MM.1S (cell line): ENCODE data around the gene THRA.

Experiments used
- DNase-seq: peaks from one replicate; pipeline ENCODE4 v3.0.0-alpha.2; 2015
- H2AFZ ChIP-seq: fragments of 300-600 bp; sonication (generic); 2 replicates; pipeline ENCODE4 v1.6.0; 2016; ENCODE audit warnings: antibody characterized with exemption, low read length
- H3F3A ChIP-seq: fragments of 300-600 bp; sonication (generic); 2 replicates; pipeline ENCODE4 v1.6.1; 2016; ENCODE audit warnings: mild to moderate bottlenecking, antibody characterized with exemption, low read length, moderate library complexity, mixed read lengths; ENCODE audit not compliant: insufficient read depth
- H3K27ac ChIP-seq: fragments of 300-600 bp; sonication (generic); 2 replicates; pipeline ENCODE4 v1.5.1; 2016; ENCODE audit warnings: mild to moderate bottlenecking, low read length
- H3K27me3 ChIP-seq: fragments of 300-600 bp; sonication (generic); replicated peaks from 2 replicates; pipeline ENCODE4 v1.6.0; 2016; ENCODE audit warnings: low read length; ENCODE audit not compliant: insufficient read depth
- H3K36me3 ChIP-seq: fragments of 300-600 bp; sonication (generic); replicated peaks from 2 replicates; pipeline ENCODE4 v1.6.1; 2016; ENCODE audit warnings: mild to moderate bottlenecking, low read length, mixed read lengths; ENCODE audit not compliant: insufficient read depth
- H3K4me1 ChIP-seq: fragments of 300-600 bp; sonication (generic); 2 replicates; pipeline ENCODE4 v1.6.1; 2016; ENCODE audit warnings: low read length, mixed read lengths
- H3K4me2 ChIP-seq: fragments of 300-600 bp; sonication (generic); 2 replicates; pipeline ENCODE4 v1.6.0; 2016; ENCODE audit warnings: low read depth, low read length
- H3K4me3 ChIP-seq: fragments of 300-600 bp; sonication (generic); 2 replicates; pipeline ENCODE4 v1.5.1; 2016; ENCODE audit warnings: low read length, mixed read lengths
- H3K79me2 ChIP-seq: fragments of 300-600 bp; sonication (generic); 2 replicates; pipeline ENCODE4 v1.6.1; 2016; ENCODE audit warnings: mixed run types, low read length, mixed read lengths
- H3K9ac ChIP-seq: fragments of 300-600 bp; sonication (generic); 2 replicates; pipeline ENCODE4 v1.6.1; 2016; ENCODE audit warnings: low read length, mixed read lengths
- H3K9me2 ChIP-seq: fragments of 300-600 bp; sonication (generic); replicated peaks from 2 replicates; pipeline ENCODE4 v1.6.1; 2016; ENCODE audit warnings: mild to moderate bottlenecking, low read length, mixed read lengths; ENCODE audit not compliant: insufficient read depth
- H3K9me3 ChIP-seq: fragments of 300-600 bp; sonication (generic); replicated peaks from 2 replicates; pipeline ENCODE4 v1.6.1; 2016; ENCODE audit warnings: mild to moderate bottlenecking, low read length, mixed read lengths; ENCODE audit not compliant: insufficient read depth
- H4K20me1 ChIP-seq: fragments of 300-600 bp; sonication (generic); 2 replicates; pipeline ENCODE4 v1.6.1; 2016; ENCODE audit warnings: mild to moderate bottlenecking, low read length, moderate library complexity, mixed read lengths; ENCODE audit not compliant: insufficient read depth
- CTCF ChIP-seq: fragments of 300-600 bp; sonication (generic); IDR thresholded peaks from 2 replicates; pipeline ENCODE4 v1.5.1; 2016; ENCODE audit warnings: antibody characterized with exemption, low read length, mixed read lengths
- EZH2 ChIP-seq: fragments of 300-600 bp; sonication (generic); optimal IDR thresholded peaks from 2 replicates; pipeline ENCODE3; 2017; ENCODE audit warnings: low read depth, mild to moderate bottlenecking, antibody characterized with exemption, low read length, mixed read lengths
- EZH2phosphoT487 ChIP-seq: fragments of 300-600 bp; sonication (generic); IDR thresholded peaks from 2 replicates; pipeline ENCODE4 v1.6.1; 2018; ENCODE audit warnings: antibody characterized with exemption, low read length

THRA gene

GRCh38 chr17:40019140-40019991 lies 43.4 kb upstream of the THRA start:
- H3K4me3 ChIP-seq = no peak overlapping the region
- H3K9ac ChIP-seq = no peak overlapping the region

GRCh38 chr17:40020146-40020545 lies 42.6 kb upstream of the THRA start:
- Histone ChIP-seq H3K4me2 (no peak overlapping the region), H3F3A (no peaks in the 10 kb centered on the region), H2AFZ (no peak overlapping the region), H3K4me3 (no peak overlapping the region), H3K4me1 (no peaks in the 10 kb centered on the region), H3K27ac (no peak overlapping the region), H3K9me2 (no peaks in the 10 kb centered on the region), H3K36me3 (no peaks in the 10 kb centered on the region), H3K9me3 (no peaks in the 10 kb centered on the region), H4K20me1 (no peaks in the 10 kb centered on the region), H3K27me3 (no peaks in the 10 kb centered on the region), H3K9ac (no peak overlapping the region), H3K79me2 (no peaks in the 10 kb centered on the region)
- TF ChIP-seq EZH2phosphoT487 (no peak), CTCF (no peak), EZH2 (no peak)
- no peak for DNase-seq

More at GRCh38 chr17:40019140-40019991, 43.4 kb upstream of the THRA start:
- Histone ChIP-seq H4K20me1 (no peaks in the 10 kb centered on the region), H2AFZ (no peak overlapping the region), H3K4me2 (no peak overlapping the region), H3F3A (no peaks in the 10 kb centered on the region), H3K9me3 (no peaks in the 10 kb centered on the region), H3K79me2 (no peaks in the 10 kb centered on the region), H3K9me2 (no peaks in the 10 kb centered on the region), H3K36me3 (no peaks in the 10 kb centered on the region), H3K4me1 (no peaks in the 10 kb centered on the region), H3K27me3 (no peaks in the 10 kb centered on the region), H3K27ac (no peak overlapping the region)
- DNase-seq = no peak
- no peak for TF ChIP-seq EZH2
- TF ChIP-seq EZH2phosphoT487 = no peak
- TF ChIP-seq CTCF = no peak

GRCh38 chr17:40021451-40021971 lies 41.3 kb upstream of the THRA start:
- Histone ChIP-seq H3F3A (no peaks in the 10 kb centered on the region), H3K36me3 (no peaks in the 10 kb centered on the region), H3K9me2 (no peaks in the 10 kb centered on the region), H3K4me1 (no peaks in the 10 kb centered on the region), H4K20me1 (no peaks in the 10 kb centered on the region), H3K27me3 (no peaks in the 10 kb centered on the region), H2AFZ (no peak overlapping the region), H3K9me3 (no peaks in the 10 kb centered on the region), H3K4me2 (no peak overlapping the region), H3K79me2 (no peaks in the 10 kb centered on the region), H3K4me3 (no peak overlapping the region), H3K27ac (no peak overlapping the region), H3K9ac (no peak overlapping the region)
- TF ChIP-seq EZH2 (no peak), EZH2phosphoT487 (no peak), CTCF (no peak)
- no peak for DNase-seq
